Hepatocyte (in vitro differentiated cells): ENCODE data around the gene CAVIN1.
"Not testable (repeated sequence)": the region's sequence is repeated elsewhere in the genome, so short reads cannot be mapped to it uniquely, and the experiment has no call there.

Experiments
- EZH2 ChIP-seq: fragments of 200-600 bp; sonication (generic); IDR thresholded peaks from 2 replicates; pipeline ENCODE4 v1.6.1; 2016; ENCODE audit warnings: antibody characterized with exemption, mild to moderate bottlenecking, borderline replicate concordance
- EZH2phosphoT487 ChIP-seq: fragments of 200-600 bp; sonication (generic); IDR thresholded peaks from one replicate; pipeline ENCODE4 v1.6.1; 2018; ENCODE audit warnings: antibody characterized with exemption, mild to moderate bottlenecking, low read depth, moderate library complexity; ENCODE audit not compliant: unreplicated experiment, severe bottlenecking
- TF ChIP-seq, protein P1 (sequence below): fragments of 200-600 bp; sonication (generic); IDR thresholded peaks from 2 replicates; pipeline ENCODE4 v1.5.1; 2016; ENCODE audit warnings: antibody characterized with exemption, mild to moderate bottlenecking; ENCODE audit not compliant: poor library complexity

DNA sequence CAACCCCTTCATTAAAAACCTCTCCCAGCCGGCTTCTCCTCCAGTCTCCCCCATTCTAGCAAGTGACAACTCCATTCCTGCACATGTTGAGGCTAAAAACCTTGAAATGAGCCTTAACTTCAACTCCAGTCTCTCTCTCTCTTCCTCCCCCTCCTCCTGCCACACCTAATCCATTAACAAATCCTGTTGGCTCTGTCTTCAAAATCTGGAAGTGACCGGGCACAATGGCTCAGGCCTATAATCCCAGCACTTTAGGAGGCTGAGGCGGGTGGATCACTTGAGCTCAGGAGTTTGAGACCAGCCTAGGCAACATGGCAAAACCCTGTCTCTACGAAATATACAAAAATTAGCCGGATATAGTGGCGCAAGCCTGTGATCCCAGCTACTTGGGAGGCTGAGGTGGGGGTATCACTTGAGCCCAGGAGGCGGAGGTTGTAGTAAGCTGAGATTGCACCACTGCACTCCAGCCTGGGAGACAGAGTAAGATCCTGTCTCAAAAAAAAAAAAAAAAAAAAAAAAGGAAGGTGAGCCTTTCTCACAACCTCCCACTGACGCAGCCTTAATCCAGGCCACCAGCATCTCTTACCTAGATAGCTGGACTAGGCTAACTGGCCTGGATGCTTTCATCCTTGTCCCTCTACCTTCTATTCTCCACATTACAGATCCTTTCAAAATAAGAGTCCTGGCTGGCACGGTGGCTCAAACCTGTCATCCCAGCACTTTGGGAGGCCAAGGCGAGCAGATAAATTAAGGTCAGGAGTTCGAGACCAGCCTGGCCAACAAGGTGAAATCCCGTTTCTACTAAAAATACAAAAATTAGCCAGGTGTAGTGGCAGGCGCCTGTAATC, 56.7 kb downstream of the CAVIN1 start:
- TF ChIP-seq, protein P1, sequence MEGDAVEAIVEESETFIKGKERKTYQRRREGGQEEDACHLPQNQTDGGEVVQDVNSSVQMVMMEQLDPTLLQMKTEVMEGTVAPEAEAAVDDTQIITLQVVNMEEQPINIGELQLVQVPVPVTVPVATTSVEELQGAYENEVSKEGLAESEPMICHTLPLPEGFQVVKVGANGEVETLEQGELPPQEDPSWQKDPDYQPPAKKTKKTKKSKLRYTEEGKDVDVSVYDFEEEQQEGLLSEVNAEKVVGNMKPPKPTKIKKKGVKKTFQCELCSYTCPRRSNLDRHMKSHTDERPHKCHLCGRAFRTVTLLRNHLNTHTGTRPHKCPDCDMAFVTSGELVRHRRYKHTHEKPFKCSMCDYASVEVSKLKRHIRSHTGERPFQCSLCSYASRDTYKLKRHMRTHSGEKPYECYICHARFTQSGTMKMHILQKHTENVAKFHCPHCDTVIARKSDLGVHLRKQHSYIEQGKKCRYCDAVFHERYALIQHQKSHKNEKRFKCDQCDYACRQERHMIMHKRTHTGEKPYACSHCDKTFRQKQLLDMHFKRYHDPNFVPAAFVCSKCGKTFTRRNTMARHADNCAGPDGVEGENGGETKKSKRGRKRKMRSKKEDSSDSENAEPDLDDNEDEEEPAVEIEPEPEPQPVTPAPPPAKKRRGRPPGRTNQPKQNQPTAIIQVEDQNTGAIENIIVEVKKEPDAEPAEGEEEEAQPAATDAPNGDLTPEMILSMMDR, result not testable (repeated sequence)
- TF ChIP-seq EZH2phosphoT487, EZH2: not testable (repeated sequence)
